Renal pelvis (tissue), 12 donors: Measurements from ENCODE around the gene FAM47B. TPM values are rescaled to one million over a fixed set of nuclear protein-coding genes. Genes with fewer than 3 reads are reported as not detected.

Experiments
- DNase-seq: peaks from one replicate; pipeline ENCODE4 v3.0.0-alpha.2; 2013
- long read RNA-seq, 16 experiments: transcript quantifications; one replicate each; lab custom pipeline, GENCODE V29; 2026
- polyA plus RNA-seq, 3 donors: library from polyadenylated mRNA; unstranded; fragments of 120-200 nt; gene quantifications; one replicate each; pipeline ENCODE4 v1.2.1, GENCODE V29; 2013; ENCODE audit not compliant: insufficient read length in 3 of 3

FAM47B gene
- polyA plus RNA-seq, result not detected
- long read RNA-seq, donor 1, result 0 reads
- long read RNA-seq, donor 2, result 0 reads
- long read RNA-seq, donor 3, result 0 reads
- long read RNA-seq, donor 4, result 0 reads
- long read RNA-seq, donor 5, result 0 reads
- long read RNA-seq, donor 6, result 0 reads
- long read RNA-seq, donor 7, result 0 reads
- long read RNA-seq, donor 8, result 0 reads
- long read RNA-seq, donor 9, result 0 reads
- long read RNA-seq, donor 10, result 0 reads
- long read RNA-seq, donor 11, result 0 reads
- long read RNA-seq, donor 12, result 0 reads
- long read RNA-seq, donor 13, result 0 reads
- long read RNA-seq, donor 14, result 0 reads
- long read RNA-seq, donor 15, result 0 reads
- long read RNA-seq, donor 16, result 0 reads

GRCh38 chrX:34942496-34942895 lies at the start of gene FAM47B:
Gene FAM47B, plus strand, starts transcription at chrX:34942796. Its CDS starts 36 bp downstream, at chrX:34942832.
- DNase-seq, result no peak

- no peak for DNase-seq
Observed at GRCh38 chrX:34893741-34894140, 48.9 kb upstream of the FAM47B start.

GRCh38 chrX:34900691-34901090 lies 41.9 kb upstream of the FAM47B start:
- DNase-seq, result no peak

GRCh38 chrX:34901761-34902160 lies 40.8 kb upstream of the FAM47B start:
- DNase-seq, result no peak

GRCh38 chrX:34903316-34903715 lies 39.3 kb upstream of the FAM47B start:
- DNase-seq, result no peak

- no peak for DNase-seq
Observed at GRCh38 chrX:34909151-34909550, 33.4 kb upstream of the FAM47B start.

GRCh38 chrX:34915463-34916225 lies 27.0 kb upstream of the FAM47B start:
- DNase-seq, result no peak

- DNase-seq, result no peak
Observed at GRCh38 chrX:34917146-34917545, 25.4 kb upstream of the FAM47B start.

GRCh38 chrX:34918091-34918736 lies 24.4 kb upstream of the FAM47B start:
- no peak for DNase-seq

- DNase-seq, result peak; percentile 23
Observed at GRCh38 chrX:34918856-34919255, 23.7 kb upstream of the FAM47B start.

- no peak for DNase-seq
Observed at GRCh38 chrX:34927866-34928265, 14.7 kb upstream of the FAM47B start.

- DNase-seq, result no peak
Observed at GRCh38 chrX:34943235-34943634, 639 bp downstream of the FAM47B start.

GRCh38 chrX:34956916-34957315 lies 14.3 kb downstream of the FAM47B start:
- DNase-seq, result peak; percentile 1

- no peak for DNase-seq
Observed at GRCh38 chrX:34961662-34962061, 19.1 kb downstream of the FAM47B start.

GRCh38 chrX:34972206-34972605 lies 29.6 kb downstream of the FAM47B start:
- no peak for DNase-seq

GRCh38 chrX:34978171-34978570 lies 35.6 kb downstream of the FAM47B start:
- no peak for DNase-seq

GRCh38 chrX:34987646-34988045 lies 45.0 kb downstream of the FAM47B start:
- no peak for DNase-seq
